ENCODE measurements around the gene TSPAN1. TPM values are rescaled to one million over a fixed set of nuclear protein-coding genes. Genes with fewer than 3 reads are reported as not detected.

The TSPAN1 gene, protein sequence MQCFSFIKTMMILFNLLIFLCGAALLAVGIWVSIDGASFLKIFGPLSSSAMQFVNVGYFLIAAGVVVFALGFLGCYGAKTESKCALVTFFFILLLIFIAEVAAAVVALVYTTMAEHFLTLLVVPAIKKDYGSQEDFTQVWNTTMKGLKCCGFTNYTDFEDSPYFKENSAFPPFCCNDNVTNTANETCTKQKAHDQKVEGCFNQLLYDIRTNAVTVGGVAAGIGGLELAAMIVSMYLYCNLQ
- 0.72 TPM for total RNA-seq
- long read RNA-seq, partial matches to known transcripts, result 0 of 2 reads
- long read RNA-seq, other reads (novel, unspliced or antisense), result 2 of 2 reads

DNA sequence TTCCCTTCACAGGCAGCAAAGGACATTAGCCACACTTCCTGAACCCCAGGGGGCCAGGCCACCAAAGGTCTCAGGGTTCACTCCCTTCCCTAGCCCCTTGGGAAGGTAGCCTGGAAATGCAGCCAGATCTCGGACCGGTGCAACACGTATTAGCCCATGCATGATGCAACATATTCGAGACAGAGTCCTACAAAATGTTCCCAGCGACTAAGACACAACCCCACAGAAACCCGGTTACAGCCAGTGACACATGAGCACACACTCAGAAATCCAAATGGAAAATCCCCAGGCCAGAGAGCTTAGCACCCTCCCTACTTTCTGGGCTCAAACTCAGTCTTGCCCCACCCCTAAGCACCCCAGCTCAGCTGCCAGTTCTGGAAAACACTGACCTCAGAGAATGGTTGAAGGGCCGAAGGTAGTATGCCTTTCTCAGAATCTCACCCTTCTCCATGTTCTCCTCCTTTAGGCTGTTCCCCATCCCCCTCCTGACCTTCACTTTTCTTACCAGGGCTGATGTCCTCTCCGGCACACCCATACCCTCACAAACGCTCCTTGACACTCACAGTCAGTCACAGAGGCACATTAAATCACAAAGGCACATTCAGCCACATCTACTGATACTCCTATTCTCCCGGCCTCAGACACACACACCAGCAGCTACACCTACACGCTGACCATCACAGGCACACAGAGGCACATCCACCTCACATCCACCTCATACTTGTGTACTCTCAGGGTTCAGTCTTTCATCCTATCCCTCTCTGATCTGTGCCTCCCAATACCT is at the start of gene TSPAN1:
TSPAN1 (plus strand) TSS at position 640 of the 784 bp plus-strand sequence. CDS start 6,021 bp downstream, outside the sequence.
- DNase-seq (peak; percentile 48), ATAC-seq (peak; percentile 53)
- intact Hi-C loops (cut with micrococcal nuclease), result loop anchor here (5.0 kb wide), 1 partner anchor 42 kb away; the partner anchor contains the start of gene PIK3R3

DNA sequence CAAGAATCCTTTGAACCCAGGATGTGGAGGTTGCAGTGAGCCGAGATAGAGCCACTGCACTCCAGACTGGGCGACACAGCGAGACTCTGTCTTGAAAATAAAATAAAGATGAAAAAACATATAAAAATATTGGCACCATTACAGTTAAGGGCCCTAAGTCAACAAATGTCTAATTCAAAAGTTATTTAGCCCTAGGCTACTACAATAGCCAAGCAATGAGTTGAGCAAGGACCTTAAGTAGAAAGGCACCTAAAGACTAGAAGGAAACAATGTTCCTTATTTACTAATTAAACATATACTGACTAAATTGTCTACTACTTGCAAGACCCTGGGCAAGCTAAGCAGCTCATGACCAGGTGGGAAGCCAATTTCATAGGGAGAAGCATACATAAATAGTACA is 46.5 kb upstream of the TSPAN1 start:
- intact Hi-C loops (cut with micrococcal nuclease), result loop anchor here (10.0 kb wide), 1 partner anchor 84 kb away; no protein-coding TSS in a partner anchor
- ATAC-seq (no peak), DNase-seq (no peak)

DNA sequence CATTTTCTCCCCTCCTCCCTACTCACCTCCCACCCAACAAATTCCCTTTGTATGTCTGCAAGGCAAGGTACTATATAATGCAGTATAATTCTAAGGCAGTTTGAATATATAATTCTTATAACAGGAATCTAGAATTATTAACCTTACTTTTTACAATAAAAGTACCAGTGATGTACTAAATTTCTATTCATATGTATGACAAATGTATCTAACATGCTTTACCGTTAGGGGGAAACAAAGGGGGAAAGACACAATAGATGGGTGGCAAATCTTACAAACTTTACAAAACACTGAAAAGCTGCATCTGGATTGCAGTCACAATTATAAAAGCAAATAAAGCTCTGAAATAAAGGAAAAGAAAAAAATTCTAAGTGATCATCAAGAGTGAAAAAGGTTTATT is 44.8 kb upstream of the TSPAN1 start:
- intact Hi-C loops (cut with micrococcal nuclease), result loop anchor here (5.0 kb wide), 1 partner anchor 47 kb away; the partner anchor contains the start of genes P3R3URF and TSPAN1
- DNase-seq (no peak), ATAC-seq (no peak)

DNA sequence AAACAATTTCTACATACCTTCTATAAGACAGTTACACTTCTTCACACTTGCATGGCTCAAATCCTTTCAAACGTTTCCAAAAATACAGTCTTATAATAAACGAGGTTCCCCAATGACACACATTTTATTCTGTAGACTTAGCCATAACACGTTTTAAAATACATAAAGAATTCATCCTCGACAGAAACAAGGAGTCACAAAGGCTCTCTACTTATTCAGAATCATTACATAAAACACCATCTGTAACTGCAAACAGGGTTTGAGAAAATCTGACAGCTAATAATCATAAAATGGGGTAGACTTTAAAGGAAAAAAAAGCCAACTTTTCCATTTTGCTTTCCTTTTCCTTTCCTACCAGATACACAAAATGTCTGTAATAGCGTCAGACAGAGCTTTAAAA is 44.3 kb upstream of the TSPAN1 start:
- no peak for DNase-seq
- intact Hi-C loops (cut with micrococcal nuclease), result loop anchor here (5.0 kb wide), 1 partner anchor 47 kb away; the partner anchor contains the start of genes P3R3URF and TSPAN1

DNA sequence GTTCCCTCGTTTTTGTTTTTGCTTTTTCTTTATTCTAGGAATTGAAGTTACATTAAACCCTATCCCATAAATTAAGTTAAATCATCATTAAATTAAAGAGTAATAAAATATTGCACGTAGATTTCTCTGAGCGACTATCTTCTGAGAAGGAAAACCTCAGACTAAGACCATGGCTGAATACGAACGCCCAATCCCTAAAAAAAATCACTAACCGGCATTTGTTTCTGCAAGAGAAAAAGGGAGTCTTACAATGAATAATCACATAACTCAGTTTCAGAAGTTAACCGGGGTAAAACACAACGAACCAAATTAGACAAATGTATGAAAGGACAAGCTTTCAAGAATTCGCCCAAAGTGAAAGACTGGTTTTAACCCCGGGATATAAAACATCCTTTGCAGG is 43.8 kb upstream of the TSPAN1 start:
- ATAC-seq, result no peak
- intact Hi-C loops (cut with micrococcal nuclease), result loop anchor here (5.0 kb wide), 1 partner anchor 46 kb away; the partner anchor contains the start of genes P3R3URF and TSPAN1
- DNase-seq, result no peak

More for the DNA sequence above, 44.3 kb upstream of the TSPAN1 start:
- ATAC-seq, result no peak

DNA sequence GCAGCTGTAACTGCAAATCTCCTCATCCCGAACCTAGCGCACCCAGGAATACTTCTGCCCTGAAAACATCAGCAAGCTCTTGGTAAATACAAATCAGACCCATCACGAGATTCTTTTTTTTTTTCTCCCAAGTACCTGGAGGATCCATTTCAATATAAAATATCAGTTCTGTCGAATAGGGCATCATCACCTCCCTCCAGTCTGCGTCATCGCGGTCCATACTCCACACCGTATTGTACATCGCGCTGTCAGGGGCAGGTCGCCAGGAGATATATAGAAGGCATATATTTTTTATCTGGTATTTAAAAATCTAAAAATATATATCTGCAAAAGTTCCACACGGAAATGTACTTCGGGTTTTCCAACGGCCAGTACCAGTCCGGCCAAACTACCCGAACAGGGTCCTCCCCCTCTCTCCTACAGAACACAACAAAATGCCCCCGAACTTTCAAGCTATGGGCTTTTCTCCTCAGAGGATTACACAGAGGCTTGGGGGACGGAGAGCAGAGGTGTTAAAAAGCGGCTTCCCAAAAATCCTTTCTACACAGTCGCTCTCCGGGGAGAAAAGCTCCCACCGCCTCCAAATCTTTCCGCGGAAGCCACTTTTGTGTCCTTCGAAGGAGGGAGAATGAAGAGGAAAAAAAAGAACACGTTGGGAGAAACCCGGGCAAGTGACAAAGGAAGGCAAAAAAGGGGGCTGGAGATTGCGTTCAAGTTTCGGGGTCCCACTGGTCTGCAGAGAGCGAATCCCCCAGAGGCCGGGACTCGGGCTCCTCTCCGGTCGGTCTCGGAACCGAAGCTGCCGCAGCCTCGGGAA is 43.0 kb upstream of the TSPAN1 start:
- no peak for ATAC-seq
- DNase-seq, result peak; percentile 40
- intact Hi-C loops (cut with micrococcal nuclease), result loop anchor here (5.0 kb wide), 1 partner anchor 45 kb away; the partner anchor contains the start of genes P3R3URF and TSPAN1

DNA sequence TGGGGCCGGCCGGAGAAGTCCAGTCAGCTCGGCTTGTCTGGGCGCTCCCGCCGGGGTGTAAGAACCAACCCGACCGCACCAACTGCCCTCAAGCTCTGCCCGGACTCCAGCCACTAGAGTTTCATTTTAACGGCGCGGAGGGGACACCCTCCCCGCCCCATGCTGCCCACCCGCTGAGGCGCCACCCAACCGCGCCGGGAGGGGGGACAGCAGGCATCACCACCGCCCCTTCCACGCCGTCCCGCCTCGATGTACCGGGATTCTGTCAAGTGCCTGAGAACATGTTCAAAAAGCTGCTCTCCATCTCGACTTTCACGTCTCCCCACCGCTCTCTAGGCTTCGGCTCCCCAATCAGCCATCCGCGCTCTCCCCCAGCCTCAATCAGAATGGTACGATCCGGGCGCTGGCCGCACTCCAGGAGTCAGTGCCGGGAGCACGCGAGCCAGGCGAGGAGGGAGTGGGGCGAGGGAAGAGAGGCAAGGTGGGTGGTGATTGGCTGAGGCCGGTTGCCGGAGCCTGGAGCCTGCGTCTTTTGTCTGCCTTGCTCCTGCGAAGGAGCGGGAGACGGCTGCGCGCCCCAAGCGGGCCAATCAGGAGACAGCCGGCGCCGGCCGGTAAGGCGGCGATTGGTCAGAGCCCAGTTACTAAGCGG is 42.2 kb upstream of the TSPAN1 start, which contains the start of gene PIK3R3:
PIK3R3 (minus strand) TSS at position 101 of the 652 bp plus-strand sequence. CDS start 677 bp downstream, outside the sequence.
- DNase-seq (peak; percentile 98), ATAC-seq (peak; percentile 96)

DNA sequence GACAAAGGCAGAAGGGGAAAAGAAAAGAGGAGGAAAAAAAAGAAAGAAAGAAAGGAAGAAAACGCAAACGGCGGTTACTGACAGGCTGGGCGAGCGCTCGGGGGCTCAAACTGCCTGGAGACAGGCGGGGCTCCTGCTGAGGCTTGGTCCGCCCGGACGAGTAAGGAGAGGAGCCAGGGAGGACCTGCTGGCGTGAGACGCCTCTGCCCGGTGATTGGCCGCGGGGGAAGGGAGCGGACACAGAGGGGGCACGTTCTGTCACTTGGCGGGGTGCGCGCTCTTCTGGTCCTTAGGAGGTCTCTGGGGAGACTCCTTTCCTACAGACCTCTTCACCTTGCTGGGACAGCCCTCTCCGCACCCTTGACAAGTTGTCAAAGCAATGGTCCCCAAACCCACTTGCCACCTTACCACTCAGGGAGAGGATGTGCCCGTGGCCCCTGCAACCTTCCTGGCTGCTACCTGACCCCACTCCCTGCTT is 41.7 kb upstream of the TSPAN1 start:
- intact Hi-C loops (cut with micrococcal nuclease), result loop anchor here (5.0 kb wide), 1 partner anchor 44 kb away; the partner anchor contains the start of genes P3R3URF and TSPAN1
- ATAC-seq (peak; percentile 68), DNase-seq (peak; percentile 83)

More for the DNA sequence above, 42.2 kb upstream of the TSPAN1 start, which contains the start of gene PIK3R3:
- intact Hi-C loops (cut with micrococcal nuclease), result loop anchor here (5.0 kb wide), 1 partner anchor 45 kb away; the partner anchor contains the start of genes P3R3URF and TSPAN1

DNA sequence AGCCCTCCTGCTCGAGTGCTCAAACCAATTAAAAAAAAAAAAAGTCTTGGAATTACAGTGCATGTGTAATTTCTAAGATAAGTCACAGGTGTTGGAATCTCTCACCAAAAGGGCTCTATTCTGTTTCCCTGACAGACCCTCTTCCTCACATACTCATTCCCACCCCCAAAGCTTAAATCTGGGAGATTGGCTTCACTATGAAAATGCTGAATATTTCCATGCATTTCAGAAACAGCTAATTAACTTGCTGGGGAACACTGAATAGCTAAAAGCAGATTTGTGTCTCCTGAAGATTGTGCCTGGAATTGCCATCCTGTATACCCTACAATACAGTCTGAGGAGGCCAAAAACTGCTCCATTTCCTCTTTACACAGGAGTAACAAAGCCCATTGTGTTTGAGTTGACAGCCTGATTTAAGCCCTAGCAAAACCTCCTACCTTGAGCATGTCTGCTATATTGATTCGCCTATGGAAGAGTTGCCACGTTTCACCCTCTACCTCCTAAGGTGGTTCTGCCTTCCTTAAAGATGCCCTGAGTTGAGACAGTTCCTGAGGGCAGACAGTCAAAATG is 41.0 kb upstream of the TSPAN1 start:
- no peak for DNase-seq
- intact Hi-C loops (cut with micrococcal nuclease), result loop anchor here (5.0 kb wide), 1 partner anchor 43 kb away; the partner anchor contains the start of genes P3R3URF and TSPAN1
- no peak for ATAC-seq

DNA sequence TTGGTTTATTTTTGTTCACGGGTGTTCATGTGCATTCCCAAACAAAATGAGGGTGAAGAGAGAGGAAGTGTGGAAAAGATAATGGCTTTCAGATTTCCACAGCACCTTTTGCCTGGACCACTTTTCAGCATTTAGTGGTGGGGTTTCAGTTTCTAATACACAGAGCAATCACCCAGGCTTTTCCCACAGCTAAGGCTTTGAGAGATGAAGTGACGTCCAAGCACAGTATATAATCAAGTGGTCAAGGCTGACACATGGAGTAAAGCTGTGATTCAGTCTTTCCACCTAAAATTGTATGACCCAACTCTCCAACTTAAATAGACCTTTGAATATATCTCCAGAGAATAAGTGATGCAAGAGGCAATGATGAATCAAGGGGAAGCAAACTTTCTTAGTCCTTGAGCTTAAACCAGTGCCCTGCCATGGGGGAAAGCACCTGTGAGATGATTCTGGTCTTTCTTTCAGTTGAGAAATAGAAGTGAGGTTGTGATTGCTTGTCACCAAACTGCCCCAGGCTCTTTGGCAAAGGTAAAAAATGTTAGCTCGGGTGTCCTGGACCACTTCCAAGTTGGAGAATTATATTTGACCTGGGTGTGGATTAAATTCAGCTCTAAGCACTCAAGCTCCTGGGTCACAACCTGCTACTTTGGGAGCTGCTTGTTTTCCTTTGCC is 40.1 kb upstream of the TSPAN1 start:
- DNase-seq, result no peak
- intact Hi-C loops (cut with micrococcal nuclease), result loop anchor here (5.0 kb wide), 1 partner anchor 43 kb away; the partner anchor contains the start of genes P3R3URF and TSPAN1
- ATAC-seq, result no peak

DNA sequence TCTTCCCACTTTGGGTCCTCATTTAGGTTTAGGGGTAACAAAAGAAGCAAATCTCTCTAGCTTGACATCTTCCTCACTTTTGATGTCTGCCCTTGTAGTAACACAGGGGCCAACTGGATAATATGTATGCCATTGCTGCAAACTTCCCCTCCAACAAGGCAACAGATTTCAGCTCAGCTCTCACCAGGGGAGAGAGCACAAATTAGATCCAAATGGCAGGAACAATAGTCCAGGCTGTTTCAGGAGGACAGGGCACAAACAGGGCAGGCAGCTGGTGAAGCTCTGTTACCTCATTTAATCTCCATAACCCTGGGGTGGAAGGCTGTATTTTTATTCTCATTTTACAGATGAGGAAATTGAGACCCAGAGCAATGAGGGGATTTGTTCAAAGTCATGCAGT is 38.2 kb upstream of the TSPAN1 start:
- DNase-seq (no peak), ATAC-seq (no peak)
- intact Hi-C loops (cut with micrococcal nuclease), result no loop called here

DNA sequence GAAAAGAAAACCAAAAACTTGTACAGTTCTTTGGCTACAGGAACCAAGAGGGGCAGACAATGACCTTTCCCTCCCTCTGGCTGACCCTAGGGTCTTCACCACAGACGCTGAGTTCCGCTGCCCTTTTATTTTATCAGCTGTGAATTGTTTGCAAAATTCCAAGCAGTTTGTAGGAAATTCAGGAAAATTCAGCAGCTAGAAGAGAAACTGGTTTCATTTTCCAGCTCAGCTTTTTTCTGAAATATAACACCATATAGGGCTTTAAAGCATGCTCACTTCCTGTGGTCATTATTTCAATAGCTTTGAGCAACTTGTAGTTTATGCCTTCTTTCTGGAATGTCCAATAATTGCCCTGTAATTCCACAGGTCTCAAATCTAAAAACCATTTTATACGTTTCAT is 37.0 kb upstream of the TSPAN1 start:
- intact Hi-C loops (cut with micrococcal nuclease), result no loop called here
- ATAC-seq (no peak), DNase-seq (no peak)

DNA sequence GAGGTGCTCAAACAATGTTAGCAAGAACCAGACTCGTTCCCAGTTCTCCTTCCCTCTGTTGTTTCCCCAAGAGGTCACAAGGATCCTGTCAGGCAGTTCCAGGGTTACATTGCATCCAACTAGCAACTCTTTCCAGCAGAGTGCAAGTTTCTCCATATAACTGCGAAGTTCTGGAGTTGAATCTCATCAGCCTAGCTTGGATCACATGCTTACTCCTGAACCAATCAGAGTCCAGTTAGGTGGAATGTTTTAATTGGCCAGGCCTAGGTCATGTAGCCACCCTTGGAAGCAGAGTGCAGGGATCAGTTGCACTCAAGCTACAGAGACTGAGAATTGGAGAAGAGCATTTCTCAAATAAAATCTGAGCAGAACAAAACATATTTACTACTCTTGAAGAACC is 26.6 kb upstream of the TSPAN1 start:
- DNase-seq (no peak), ATAC-seq (no peak)
- intact Hi-C loops (cut with micrococcal nuclease), result no loop called here

DNA sequence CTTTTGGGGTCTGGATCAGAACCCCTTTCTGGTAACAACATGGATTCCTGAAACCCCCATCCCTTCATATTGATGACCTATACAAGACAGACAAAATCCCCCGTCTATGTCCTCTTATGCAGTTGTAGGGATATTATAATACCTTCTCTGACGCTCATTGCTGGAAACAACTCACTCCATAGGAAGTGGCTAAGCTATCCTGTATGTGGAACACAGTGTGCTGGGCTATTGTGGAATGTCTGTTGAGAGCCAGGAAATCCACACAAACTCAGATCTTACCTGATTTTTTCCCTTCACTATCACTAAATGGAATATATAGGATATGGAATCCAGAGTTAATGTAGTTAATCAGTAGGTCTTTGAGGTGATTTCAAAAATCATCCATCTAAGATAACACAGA is 24.8 kb upstream of the TSPAN1 start:
- peak; percentile 57 for ATAC-seq
- intact Hi-C loops (cut with micrococcal nuclease), result no loop called here

DNA sequence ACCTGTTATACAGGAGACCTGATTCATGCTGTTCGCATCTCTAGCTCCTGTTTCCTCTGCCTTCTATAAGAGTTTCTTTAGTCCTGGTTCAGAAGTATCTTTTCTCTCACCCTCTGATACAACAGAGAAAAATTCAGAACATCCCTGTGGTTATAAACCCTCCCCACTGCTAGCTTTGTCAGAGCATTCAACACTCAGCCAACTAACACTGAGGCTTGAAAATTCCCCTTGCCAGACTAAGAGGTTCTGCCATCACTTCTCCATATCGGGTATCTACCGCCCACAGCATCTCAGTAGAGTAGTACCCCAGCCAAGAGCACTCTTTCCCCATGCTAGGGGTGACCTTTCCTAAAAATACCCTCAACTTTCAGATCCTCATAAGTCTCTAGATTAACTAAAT is 22.9 kb upstream of the TSPAN1 start:
- no peak for DNase-seq
- intact Hi-C loops (cut with micrococcal nuclease), result no loop called here
- ATAC-seq, result no peak

More for the DNA sequence above, 24.8 kb upstream of the TSPAN1 start:
- no peak for DNase-seq

DNA sequence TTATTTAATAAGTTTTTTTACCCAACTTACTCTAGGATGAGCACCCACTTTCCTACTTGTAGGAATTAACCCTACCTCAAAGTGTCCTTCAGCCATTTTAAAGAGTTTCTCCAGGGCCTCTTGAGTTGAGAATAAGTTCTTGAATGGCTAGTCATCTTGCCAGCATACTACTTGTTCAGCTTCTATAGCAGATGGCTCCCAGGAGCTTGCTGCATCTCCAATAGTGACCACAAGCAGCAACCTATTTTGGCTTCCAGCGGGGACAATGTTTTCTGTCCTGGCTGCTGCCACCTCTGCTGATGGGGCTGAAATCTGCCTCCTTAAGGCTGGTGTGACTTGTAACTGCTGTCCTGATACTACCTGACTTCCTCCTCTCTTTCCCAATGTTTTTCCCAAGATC is 21.7 kb upstream of the TSPAN1 start:
- ATAC-seq, result no peak
- intact Hi-C loops (cut with micrococcal nuclease), result no loop called here
- no peak for DNase-seq

DNA sequence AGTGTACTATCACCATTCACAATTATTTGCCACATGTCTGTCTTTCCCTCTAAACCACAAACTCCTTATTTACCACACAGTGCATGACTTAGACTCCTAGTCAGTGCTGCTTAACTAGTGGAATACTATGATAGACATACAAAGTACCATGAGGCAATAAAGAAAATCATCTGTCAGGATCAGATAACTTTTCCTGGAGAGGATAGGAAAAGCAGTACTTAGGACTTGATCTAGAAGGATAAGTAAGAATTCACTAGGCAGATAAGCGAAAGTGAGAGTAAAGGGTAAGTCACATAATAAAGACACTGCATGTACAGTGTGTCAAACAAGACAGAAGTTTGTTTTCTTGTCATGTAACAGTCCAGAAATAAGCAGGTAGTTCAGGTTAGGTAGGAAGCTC is 21.2 kb upstream of the TSPAN1 start:
- intact Hi-C loops (cut with micrococcal nuclease), result no loop called here
- ATAC-seq, result no peak
- no peak for DNase-seq
